PC-3 (cell line): ENCODE results near the gene RERE. TPM values are rescaled to one million over a fixed set of nuclear protein-coding genes. Genes with fewer than 3 reads are reported as not detected.

Source experiments
- ATAC-seq: fragments of 200-7000 bp; cut with Tn5 transposase; 2 replicates; pipeline ENCODE4 v1.9.1; 2020; ENCODE audit warnings: mild to moderate bottlenecking, moderate library complexity
- BruUV-seq: library from RNA; stranded (reverse); fragments of 400-500 nt; replicated peaks from 2 replicates; lab custom pipeline; 2021; lab: Mats Ljungman, UMichigan
- CTCF ChIA-PET: fragments of 300-600 bp; sonication (Branson Sonifier 250); formaldehyde crosslinking; loops from one replicate; lab custom pipeline; 2022; ENCODE audit warnings: antibody characterized with exemption; lab: Charles Lee
- POLR2A ChIA-PET: fragments of 300-600 bp; sonication (Branson Sonifier 250); formaldehyde crosslinking; loops from one replicate; lab custom pipeline; 2022; ENCODE audit warnings: antibody characterized with exemption; ENCODE audit not compliant: unreplicated experiment; lab: Charles Lee
- DNase-seq: peaks from one replicate; pipeline ENCODE4 v3.0.0-alpha.2; 2015
- H2AFZ ChIP-seq: fragments of 300-600 bp; sonication (generic); 2 replicates; pipeline ENCODE4 v1.6.0; 2016; ENCODE audit warnings: antibody characterized with exemption, low read length
- H3F3A ChIP-seq: fragments of 300-600 bp; sonication (generic); one replicate; pipeline ENCODE4 v1.6.0; 2017; ENCODE audit warnings: antibody characterized with exemption, low read length, control low read depth, mild to moderate bottlenecking; ENCODE audit not compliant: unreplicated experiment
- H3K27ac ChIP-seq: fragments of 300-600 bp; sonication (generic); 2 replicates; pipeline ENCODE4 v1.5.1; 2016; ENCODE audit warnings: mild to moderate bottlenecking, low read length
- H3K27me3 ChIP-seq: fragments of 300-600 bp; sonication (generic); 2 replicates; pipeline ENCODE4 v1.6.1; 2016; ENCODE audit warnings: low read length, mixed read lengths
- H3K36me3 ChIP-seq: fragments of 300-600 bp; sonication (generic); 2 replicates; pipeline ENCODE4 v1.6.1; 2016; ENCODE audit warnings: low read depth, mixed run types, low read length, mixed read lengths
- H3K4me1 ChIP-seq: fragments of 300-600 bp; sonication (generic); 2 replicates; pipeline ENCODE4 v1.5.1; 2016; ENCODE audit warnings: low read length; ENCODE audit not compliant: insufficient read depth
- H3K4me2 ChIP-seq: fragments of 300-600 bp; sonication (generic); 2 replicates; pipeline ENCODE4 v1.6.0; 2016; ENCODE audit warnings: low read length
- H3K4me3 ChIP-seq: fragments of 300-600 bp; sonication (generic); 2 replicates; pipeline ENCODE4 v1.5.1; 2016; ENCODE audit warnings: mild to moderate bottlenecking, low read length, mixed read lengths
- H3K79me2 ChIP-seq: fragments of 300-600 bp; sonication (generic); 2 replicates; pipeline ENCODE4 v1.6.1; 2017; ENCODE audit warnings: low read length, mixed read lengths
- H3K9ac ChIP-seq: fragments of 300-600 bp; sonication (generic); 2 replicates; pipeline ENCODE4 v1.6.0; 2016; ENCODE audit warnings: mild to moderate bottlenecking, low read length
- H3K9me2 ChIP-seq: fragments of 300-600 bp; sonication (generic); replicated peaks from 2 replicates; pipeline ENCODE4 v1.6.1; 2016; ENCODE audit warnings: mixed run types, low read length, mixed read lengths
- H3K9me3 ChIP-seq: fragments of 300-600 bp; sonication (generic); 2 replicates; pipeline ENCODE4 v1.6.1; 2016; ENCODE audit warnings: low read length, mixed read lengths
- H4K20me1 ChIP-seq: fragments of 300-600 bp; sonication (generic); 2 replicates; pipeline ENCODE4 v1.6.1; 2016; ENCODE audit warnings: low read length, mixed read lengths
- CTCF ChIP-seq: fragments of 300-600 bp; sonication (generic); conservative IDR thresholded peaks from 2 replicates; pipeline ENCODE4 v1.5.1; 2017; ENCODE audit warnings: antibody characterized with exemption, low read depth, mild to moderate bottlenecking, low read length
- EZH2 ChIP-seq: fragments of 300-600 bp; sonication (generic); IDR thresholded peaks from one replicate; pipeline ENCODE4 v1.6.1; 2017; ENCODE audit warnings: antibody characterized with exemption, mild to moderate bottlenecking, low read length; ENCODE audit not compliant: unreplicated experiment
- EZH2phosphoT487 ChIP-seq: fragments of 300-600 bp; sonication (generic); IDR thresholded peaks from 2 replicates; pipeline ENCODE4 v1.6.1; 2018; ENCODE audit warnings: mild to moderate bottlenecking, antibody characterized with exemption, low read length, borderline replicate concordance
- intact Hi-C: fragments of 100-400 bp; cut with micrococcal nuclease; formaldehyde crosslinking; loops from 2 replicates; pipeline ENCODE4 v1.9.0; 2023
- total RNA-seq: library from RNA; depleted of rRNA; stranded (reverse); fragments of >200 nt; gene quantifications from 2 replicates; pipeline ENCODE4 v1.2.3, GENCODE V29; 2014

RERE gene
- total RNA-seq, 1 experiment from 2014 or later = 24.2 TPM

GRCh38 chr1:8591569-8591968 lies 225.9 kb downstream of the RERE start:
- Histone ChIP-seq H3K9ac (no peak overlapping the region), H3K9me3 (no peaks in the 10 kb centered on the region), H3K27me3 (no peaks in the 10 kb centered on the region), H3K4me3 (no peak overlapping the region), H3K4me1 (no peaks in the 10 kb centered on the region), H2AFZ (no peak overlapping the region), H3K36me3 (no peaks in the 10 kb centered on the region), H4K20me1 (no peaks in the 10 kb centered on the region), H3K4me2 (no peak overlapping the region), H3F3A (no peaks in the 10 kb centered on the region), H3K27ac (no peak overlapping the region), H3K79me2 (no peaks in the 10 kb centered on the region), H3K9me2 (no peaks in the 10 kb centered on the region)
- DNase-seq (no peak), ATAC-seq (no peak)
- intact Hi-C loops = no loop called here
- CTCF ChIA-PET = no interaction called here
- TF ChIP-seq EZH2phosphoT487 = no peak
- TF ChIP-seq CTCF = no peak
- TF ChIP-seq EZH2 = no peak
- POLR2A ChIA-PET = no interaction called here
- BruUV-seq = no TSS peak

GRCh38 chr1:8590721-8591351 lies 226.6 kb downstream of the RERE start:
- Histone ChIP-seq H4K20me1 (no peaks in the 10 kb centered on the region), H3K36me3 (no peaks in the 10 kb centered on the region), H3K4me3 (no peak overlapping the region), H3F3A (no peaks in the 10 kb centered on the region), H3K4me1 (no peaks in the 10 kb centered on the region), H3K27ac (no peak overlapping the region), H3K9me3 (no peaks in the 10 kb centered on the region), H3K79me2 (no peaks in the 10 kb centered on the region), H3K9me2 (no peaks in the 10 kb centered on the region), H3K4me2 (no peak overlapping the region), H3K27me3 (no peaks in the 10 kb centered on the region), H2AFZ (no peak overlapping the region), H3K9ac (no peak overlapping the region)
- DNase-seq (no peak), ATAC-seq (no peak)
- CTCF ChIA-PET = no interaction called here
- intact Hi-C loops = no loop called here
- TF ChIP-seq EZH2 (no peak), EZH2phosphoT487 (no peak)
- BruUV-seq = no TSS peak
- POLR2A ChIA-PET = no interaction called here

- Histone ChIP-seq H2AFZ (no peak overlapping the region), H3K4me3 (no peak overlapping the region), H3K4me1 (no peaks in the 10 kb centered on the region), H3K9me3 (no peaks in the 10 kb centered on the region), H3K9me2 (no peaks in the 10 kb centered on the region), H3F3A (no peaks in the 10 kb centered on the region), H3K36me3 (no peaks in the 10 kb centered on the region), H3K27ac (no peak overlapping the region), H3K79me2 (no peaks in the 10 kb centered on the region), H4K20me1 (no peaks in the 10 kb centered on the region), H3K4me2 (no peak overlapping the region), H3K9ac (no peak overlapping the region), H3K27me3 (no peaks in the 10 kb centered on the region)
- ChIA-PET CTCF (interaction anchor here (0.5 kb wide), 1 partner anchor 13 kb away, joined by 3 read pairs; no protein-coding TSS in a partner anchor), POLR2A (no interaction called here)
- intact Hi-C loops = no loop called here
- no TSS peak for BruUV-seq
- TF ChIP-seq EZH2 = no peak
- no peak for TF ChIP-seq CTCF
- no peak for TF ChIP-seq EZH2phosphoT487
- ATAC-seq = no peak
- DNase-seq = no peak
Observed at GRCh38 chr1:8589571-8589970, 227.9 kb downstream of the RERE start.
